ENCODE measurements around the gene EYS. TPM values are rescaled to one million over a fixed set of nuclear protein-coding genes. Genes with fewer than 3 reads are reported as not detected.

EYS gene
- total RNA-seq, 1 donor from 2014 or later, result not detected

GRCh38 chr6:65711531-65711930 is 4.5 kb upstream of the EYS start:
- no peaks in the 10 kb centered on the region for H3K27me3 Mint-ChIP-seq (ENCODE audit: unreplicated experiment)
- no peaks in the 10 kb centered on the region for H3K36me3 Mint-ChIP-seq (ENCODE audit: unreplicated experiment)
- H3K27ac Mint-ChIP-seq (ENCODE audit: unreplicated experiment), result no peak overlapping the region
- TF ChIP-seq, protein P1, sequence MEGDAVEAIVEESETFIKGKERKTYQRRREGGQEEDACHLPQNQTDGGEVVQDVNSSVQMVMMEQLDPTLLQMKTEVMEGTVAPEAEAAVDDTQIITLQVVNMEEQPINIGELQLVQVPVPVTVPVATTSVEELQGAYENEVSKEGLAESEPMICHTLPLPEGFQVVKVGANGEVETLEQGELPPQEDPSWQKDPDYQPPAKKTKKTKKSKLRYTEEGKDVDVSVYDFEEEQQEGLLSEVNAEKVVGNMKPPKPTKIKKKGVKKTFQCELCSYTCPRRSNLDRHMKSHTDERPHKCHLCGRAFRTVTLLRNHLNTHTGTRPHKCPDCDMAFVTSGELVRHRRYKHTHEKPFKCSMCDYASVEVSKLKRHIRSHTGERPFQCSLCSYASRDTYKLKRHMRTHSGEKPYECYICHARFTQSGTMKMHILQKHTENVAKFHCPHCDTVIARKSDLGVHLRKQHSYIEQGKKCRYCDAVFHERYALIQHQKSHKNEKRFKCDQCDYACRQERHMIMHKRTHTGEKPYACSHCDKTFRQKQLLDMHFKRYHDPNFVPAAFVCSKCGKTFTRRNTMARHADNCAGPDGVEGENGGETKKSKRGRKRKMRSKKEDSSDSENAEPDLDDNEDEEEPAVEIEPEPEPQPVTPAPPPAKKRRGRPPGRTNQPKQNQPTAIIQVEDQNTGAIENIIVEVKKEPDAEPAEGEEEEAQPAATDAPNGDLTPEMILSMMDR (IDR thresholded peaks at IDR 0.05), result no peak
- H3K4me3 Mint-ChIP-seq (ENCODE audit: unreplicated experiment), result no peak overlapping the region
- peaks cover 10% of the 10 kb centered on the region for H3K9me3 Mint-ChIP-seq (ENCODE audit: unreplicated experiment)
- no peaks in the 10 kb centered on the region for H3K4me1 Mint-ChIP-seq (ENCODE audit: unreplicated experiment)
- DNase-seq (ENCODE audit: extremely low spot score, unreplicated experiment), result no peak

- TF ChIP-seq, protein P1 (IDR thresholded peaks at IDR 0.05), result no peak
- Mint-ChIP-seq H3K27ac (ENCODE audit: unreplicated experiment) (no peak overlapping the region), H3K4me3 (ENCODE audit: unreplicated experiment) (no peak overlapping the region), H3K4me1 (ENCODE audit: unreplicated experiment) (no peaks in the 10 kb centered on the region), H3K9me3 (ENCODE audit: unreplicated experiment) (peaks cover 10% of the 10 kb centered on the region), H3K27me3 (ENCODE audit: unreplicated experiment) (no peaks in the 10 kb centered on the region), H3K36me3 (ENCODE audit: unreplicated experiment) (no peaks in the 10 kb centered on the region)
- DNase-seq (ENCODE audit: extremely low spot score, unreplicated experiment), result no peak
Measured at GRCh38 chr6:65709099-65709830, 2.2 kb upstream of the EYS start.

GRCh38 chr6:65708162-65708561 is 1.1 kb upstream of the EYS start:
- peaks cover 6% of the 10 kb centered on the region for H3K9me3 Mint-ChIP-seq (ENCODE audit: unreplicated experiment)
- H3K4me3 Mint-ChIP-seq (ENCODE audit: unreplicated experiment), result no peak overlapping the region
- H3K27me3 Mint-ChIP-seq (ENCODE audit: unreplicated experiment), result no peaks in the 10 kb centered on the region
- TF ChIP-seq, protein P1 (IDR thresholded peaks at IDR 0.05), result no peak
- DNase-seq (ENCODE audit: extremely low spot score, unreplicated experiment), result no peak
- H3K36me3 Mint-ChIP-seq (ENCODE audit: unreplicated experiment), result no peaks in the 10 kb centered on the region
- no peaks in the 10 kb centered on the region for H3K4me1 Mint-ChIP-seq (ENCODE audit: unreplicated experiment)
- no peak overlapping the region for H3K27ac Mint-ChIP-seq (ENCODE audit: unreplicated experiment)

DNA sequence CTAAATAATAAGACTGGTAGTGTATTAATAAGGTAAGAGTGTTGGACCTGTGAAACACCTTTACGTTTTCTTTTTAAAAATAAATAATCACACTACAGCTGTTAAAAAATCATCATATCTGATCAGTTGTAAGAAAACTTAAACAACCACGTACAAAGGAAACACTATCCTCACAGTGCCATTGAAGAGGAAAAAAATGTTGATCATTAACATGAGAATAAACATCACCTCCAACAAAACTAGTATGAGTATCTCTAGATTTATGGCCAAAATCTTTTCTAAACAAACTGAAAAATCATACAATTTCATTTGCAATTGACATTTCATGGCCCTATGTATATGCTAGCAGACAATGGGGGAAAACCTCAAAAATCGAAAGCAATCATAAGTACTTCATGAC is 590 bp downstream of the EYS start:
- Mint-ChIP-seq H3K27ac (ENCODE audit: unreplicated experiment) (no peak overlapping the region), H3K27me3 (ENCODE audit: unreplicated experiment) (no peaks in the 10 kb centered on the region), H3K4me1 (ENCODE audit: unreplicated experiment) (no peaks in the 10 kb centered on the region), H3K4me3 (ENCODE audit: unreplicated experiment) (no peak overlapping the region), H3K9me3 (ENCODE audit: unreplicated experiment) (peaks cover 6% of the 10 kb centered on the region), H3K36me3 (ENCODE audit: unreplicated experiment) (no peaks in the 10 kb centered on the region)
- DNase-seq (ENCODE audit: extremely low spot score, unreplicated experiment), result no peak
- TF ChIP-seq, protein P1 (IDR thresholded peaks at IDR 0.05), result no peak

DNA sequence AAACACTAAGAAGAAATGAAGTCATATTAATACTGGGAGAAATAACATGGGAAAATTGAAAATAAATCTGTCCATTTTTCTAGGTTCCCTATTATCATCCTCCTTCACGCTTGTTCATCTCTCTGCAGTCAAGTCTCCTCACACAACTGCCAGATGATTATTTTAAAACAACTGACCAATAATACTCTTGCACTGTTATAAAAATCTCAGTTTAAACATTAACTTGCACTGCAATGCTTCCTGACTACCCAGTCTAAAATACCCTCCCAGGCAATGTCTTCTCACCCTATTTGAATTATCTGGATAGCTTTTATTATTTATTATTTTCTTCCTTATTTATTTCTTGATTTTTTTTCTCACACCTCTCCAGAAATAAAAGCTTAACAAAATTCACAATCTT is 5.7 kb downstream of the EYS start:
- no peaks in the 10 kb centered on the region for H3K27me3 Mint-ChIP-seq (ENCODE audit: unreplicated experiment)
- DNase-seq (ENCODE audit: extremely low spot score, unreplicated experiment), result no peak
- H3K36me3 Mint-ChIP-seq (ENCODE audit: unreplicated experiment), result no peaks in the 10 kb centered on the region
- no peaks in the 10 kb centered on the region for H3K9me3 Mint-ChIP-seq (ENCODE audit: unreplicated experiment)
- H3K4me3 Mint-ChIP-seq (ENCODE audit: unreplicated experiment), result no peak overlapping the region
- H3K4me1 Mint-ChIP-seq (ENCODE audit: unreplicated experiment), result no peaks in the 10 kb centered on the region
- TF ChIP-seq, protein P1 (IDR thresholded peaks at IDR 0.05), result no peak
- H3K27ac Mint-ChIP-seq (ENCODE audit: unreplicated experiment), result no peak overlapping the region
